Stimulated activated CD8-positive, alpha-beta memory T cell treated with anti-CD3 and anti-CD28 coated beads, Interleukin-7, amount 100 ng/mL, for 48 hours (primary cell): ENCODE measurements around the gene ATP6V0A4.
"Not testable (repeated sequence)": the region's sequence is repeated elsewhere in the genome, so short reads cannot be mapped to it uniquely, and the experiment has no call there.

ENCODE experiments used
- DNase-seq, 2 donors: peaks; one replicate each; pipeline ENCODE4 v3.0.0-alpha.2; 2020; ENCODE audit warnings: low read depth in 1 of 2; ENCODE audit errors: extremely low read depth in 1 of 2

Gene ATP6V0A4

DNA sequence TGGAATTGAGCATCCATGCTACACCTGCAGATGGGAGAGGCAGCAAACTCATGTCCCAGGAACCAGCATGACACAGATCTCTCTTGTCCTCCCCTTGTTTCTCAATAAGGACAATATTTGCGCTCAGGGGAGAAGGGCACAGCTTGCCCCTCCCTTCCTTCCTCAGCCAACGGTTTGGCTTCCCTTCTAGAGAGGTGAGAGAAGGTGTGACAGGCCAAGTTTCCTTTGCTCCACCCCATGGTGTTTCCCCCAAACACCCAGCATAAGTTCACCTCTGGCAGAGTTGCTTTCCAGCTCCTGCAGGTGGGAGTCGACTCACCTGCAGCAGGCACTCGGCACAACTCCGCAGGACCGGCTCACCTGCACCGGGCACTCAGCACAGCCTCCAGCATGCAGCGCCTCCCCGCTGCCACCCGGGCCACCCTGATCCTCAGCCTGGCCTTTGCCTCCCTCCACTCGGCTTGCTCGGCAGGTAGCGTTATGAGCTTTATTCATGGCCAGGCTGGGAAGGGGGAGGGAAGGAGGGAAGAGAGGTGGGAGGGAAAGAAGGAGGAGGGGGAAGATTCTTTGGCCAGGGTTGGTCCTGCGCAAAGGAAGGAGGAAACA lies at the start of gene ATP6V0A4, which contains the start of gene TMEM213:
Gene ATP6V0A4 (minus strand): TSS at position 482 of the 606 bp plus-strand sequence. CDS start 26,949 bp downstream, outside the sequence.
Gene TMEM213 (plus strand): TSS at position 280 of the 606 bp plus-strand sequence. CDS start 111 bp downstream, at position 391.
- DNase-seq = no peak

DNA sequence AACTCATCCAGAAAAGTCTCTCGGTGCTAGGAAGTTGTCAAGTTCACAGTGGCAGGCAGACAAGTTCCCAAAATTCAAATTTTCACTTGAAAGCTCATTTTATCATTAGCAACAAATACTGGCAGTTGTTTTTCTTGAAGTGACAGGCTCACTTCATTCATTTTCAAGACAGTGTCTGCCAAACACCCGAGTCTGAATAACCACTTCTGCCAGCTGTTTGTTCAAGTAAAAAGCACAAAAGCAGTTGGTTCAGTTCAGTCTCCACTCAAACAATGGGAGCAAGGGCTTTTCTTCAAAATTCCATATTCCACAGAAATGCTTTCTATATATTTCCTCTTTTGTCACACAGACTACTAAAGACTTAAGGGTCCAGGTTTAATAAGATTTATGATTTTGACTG lies 47.7 kb upstream of the ATP6V0A4 start:
- DNase-seq = no peak

DNA sequence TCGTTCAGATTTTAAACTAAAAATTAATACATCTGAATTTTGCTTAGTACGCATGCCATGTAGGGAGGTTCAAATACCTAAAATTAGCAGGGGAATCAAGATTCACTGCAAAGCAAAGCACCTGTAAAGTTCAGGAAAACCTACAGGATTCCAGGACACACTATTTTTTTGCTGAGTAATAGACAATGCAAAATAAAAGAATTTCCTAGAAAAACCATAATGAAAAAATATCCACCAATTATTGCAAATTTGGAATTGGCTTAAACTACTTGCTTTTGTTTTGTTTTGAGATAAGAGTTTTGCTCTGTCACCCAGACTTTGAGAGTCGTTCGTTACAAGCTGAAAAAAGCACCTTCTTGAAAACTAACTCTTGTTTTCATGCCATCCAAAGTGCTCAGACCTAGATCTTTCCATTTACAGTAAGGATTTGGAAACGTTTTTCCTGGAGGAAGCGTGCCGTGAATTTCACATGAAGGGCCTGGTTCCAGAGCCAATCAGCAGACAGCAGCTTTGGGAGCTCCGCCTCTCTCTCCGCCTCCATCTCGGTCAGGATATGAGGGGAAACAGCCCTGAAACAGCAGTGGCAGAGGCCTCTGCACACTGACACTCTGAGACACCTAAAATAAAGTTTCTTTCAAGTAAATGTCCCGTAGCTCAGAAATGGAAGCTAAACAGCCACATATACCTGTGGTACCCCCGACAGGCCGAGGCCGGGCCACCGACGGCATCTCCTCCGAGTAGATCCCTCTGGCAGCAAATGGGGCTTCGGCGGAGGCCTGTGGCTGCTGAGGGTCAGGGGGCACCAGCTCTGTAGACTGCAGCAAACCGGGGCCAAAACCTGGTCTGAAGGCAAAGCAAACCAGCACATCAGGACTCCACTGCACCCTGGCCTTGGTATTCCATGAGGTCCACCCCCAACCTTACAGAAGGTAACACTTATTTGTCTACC lies 45.9 kb upstream of the ATP6V0A4 start:
- no peak for DNase-seq

DNA sequence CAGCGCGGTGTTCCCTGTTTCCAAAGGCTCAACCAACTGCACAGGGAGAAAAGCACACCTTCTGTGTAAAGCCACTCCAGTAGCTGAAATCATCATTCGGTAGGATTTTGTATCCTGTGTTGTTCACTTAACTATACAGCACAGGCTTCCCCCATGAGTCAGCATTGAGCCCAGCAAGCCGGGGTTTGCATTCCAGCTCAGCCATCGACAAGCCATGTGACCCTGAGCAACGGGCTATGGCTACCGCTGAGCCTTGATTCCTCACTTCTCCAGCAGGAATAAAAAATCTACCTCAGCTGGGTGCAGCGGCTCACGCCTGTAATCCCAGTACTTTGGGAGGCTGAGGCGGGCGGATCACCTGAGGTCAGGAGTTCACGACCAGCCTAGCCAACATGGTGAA lies 44.1 kb upstream of the ATP6V0A4 start:
- no peak for DNase-seq

DNA sequence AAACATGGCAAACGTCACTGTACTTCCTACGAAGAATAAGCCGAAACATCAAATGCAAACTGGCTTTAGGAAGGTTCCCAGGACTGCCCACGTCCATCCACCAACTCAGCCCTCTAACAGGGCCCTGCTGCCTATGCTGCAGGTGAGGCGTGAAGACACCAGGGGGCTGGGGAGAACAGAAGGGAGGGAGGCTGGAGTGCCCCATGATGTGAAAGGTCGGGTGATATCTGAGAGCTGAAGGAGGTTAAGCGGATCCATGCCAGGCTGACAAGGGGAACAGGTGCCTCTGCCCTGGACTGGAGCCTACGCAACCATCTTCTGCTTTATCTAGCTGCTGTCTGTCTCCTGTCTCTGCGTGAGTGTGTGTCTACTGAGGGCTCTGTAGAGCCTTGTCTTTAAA lies 40.2 kb upstream of the ATP6V0A4 start:
- no peak for DNase-seq

DNA sequence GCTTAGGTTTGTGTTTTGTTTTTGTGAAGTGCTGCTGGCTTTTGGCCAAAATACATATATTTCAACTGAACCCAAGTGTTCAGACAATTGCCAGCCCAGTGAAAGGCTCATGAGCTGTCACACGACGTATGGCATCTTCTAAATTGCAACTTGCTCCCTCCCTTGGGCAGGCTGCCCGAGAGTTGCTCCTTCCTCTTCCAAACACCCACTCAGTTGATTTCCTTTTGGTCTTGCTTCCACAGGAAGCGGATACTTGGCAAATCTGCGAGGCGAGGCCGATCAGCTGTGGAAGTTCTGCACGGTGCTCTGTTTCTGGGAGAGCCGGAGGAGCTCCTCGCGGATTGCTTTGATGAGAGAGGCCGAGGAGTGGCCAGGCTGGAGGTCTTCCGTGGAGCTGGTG lies 39.6 kb upstream of the ATP6V0A4 start:
- DNase-seq = no peak

DNA sequence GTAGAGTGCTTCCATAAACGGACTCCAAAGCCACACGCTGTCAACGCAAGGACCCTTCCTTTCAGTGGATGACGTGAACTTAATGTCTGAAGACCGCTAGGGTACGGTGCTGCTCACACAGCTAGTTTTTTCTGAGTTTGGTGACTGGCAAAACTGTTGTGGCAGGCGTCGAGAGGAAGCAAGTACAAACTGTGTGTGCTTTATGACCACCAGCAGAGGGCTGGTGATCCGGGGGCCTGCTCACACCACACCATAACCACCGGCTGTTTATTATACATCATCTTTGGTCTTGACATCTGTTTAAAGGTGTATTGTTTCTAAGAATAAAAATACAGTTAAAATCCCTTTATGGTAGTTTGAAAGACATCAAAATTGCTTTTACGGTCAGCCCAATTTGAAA lies 37.1 kb upstream of the ATP6V0A4 start:
- no peak for DNase-seq

DNA sequence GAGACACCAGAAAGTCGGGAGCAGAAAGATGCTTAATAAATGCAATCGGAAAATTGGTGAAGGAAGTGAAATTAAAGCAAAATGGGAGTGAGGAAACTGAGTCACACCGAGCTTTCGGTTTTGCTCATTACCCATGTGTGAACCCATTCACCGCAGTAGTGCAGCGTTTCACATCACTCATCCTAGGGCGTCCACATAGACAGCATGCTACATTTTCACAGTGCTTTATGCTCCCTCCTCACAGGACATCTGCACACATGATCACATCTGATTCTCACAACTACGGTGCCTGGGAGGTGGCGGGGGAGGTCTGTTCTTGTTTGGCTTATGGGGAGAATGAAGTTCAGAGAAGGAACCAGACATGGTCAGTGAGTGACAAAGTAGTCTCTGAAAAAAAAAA lies 36.6 kb upstream of the ATP6V0A4 start:
- no peak for DNase-seq

DNA sequence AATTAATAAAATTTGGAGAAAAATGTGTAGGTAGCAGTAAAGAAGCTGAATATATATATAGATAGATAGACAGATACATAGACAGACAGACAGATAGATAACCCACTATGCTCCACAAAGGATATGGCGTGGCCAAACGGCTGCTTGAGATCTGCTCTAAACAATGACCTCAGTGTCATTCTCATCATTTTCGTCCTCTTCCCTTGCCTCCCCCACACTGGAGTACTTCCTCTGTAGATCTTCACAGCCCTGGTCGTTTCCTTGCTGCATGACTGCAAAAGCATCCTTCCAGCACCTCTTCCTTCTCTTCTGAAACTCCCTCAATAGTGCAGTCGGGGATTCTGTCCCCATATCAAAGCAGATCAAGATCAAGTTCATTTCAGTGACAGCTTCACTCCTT lies 35.6 kb upstream of the ATP6V0A4 start:
- no peak for DNase-seq

DNA sequence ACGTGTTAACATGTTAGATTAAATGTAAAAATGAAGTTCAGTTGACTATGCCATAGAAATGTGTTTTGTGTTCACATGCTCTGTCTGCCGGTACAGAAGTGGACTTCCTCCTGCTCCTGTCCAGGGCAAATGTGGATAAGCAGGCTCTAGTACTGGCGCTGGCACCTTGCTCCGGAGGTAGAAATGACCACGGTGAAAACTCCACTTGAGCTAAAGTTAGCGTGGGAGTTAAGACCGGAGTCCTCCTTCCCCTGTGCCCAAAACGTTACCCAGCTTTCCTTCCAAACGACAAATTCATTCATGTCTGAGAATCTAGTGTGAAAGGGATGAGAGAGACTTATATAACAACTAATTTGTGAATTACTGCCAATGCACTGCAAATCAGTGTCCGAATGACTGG lies 35.0 kb upstream of the ATP6V0A4 start:
- DNase-seq = no peak

DNA sequence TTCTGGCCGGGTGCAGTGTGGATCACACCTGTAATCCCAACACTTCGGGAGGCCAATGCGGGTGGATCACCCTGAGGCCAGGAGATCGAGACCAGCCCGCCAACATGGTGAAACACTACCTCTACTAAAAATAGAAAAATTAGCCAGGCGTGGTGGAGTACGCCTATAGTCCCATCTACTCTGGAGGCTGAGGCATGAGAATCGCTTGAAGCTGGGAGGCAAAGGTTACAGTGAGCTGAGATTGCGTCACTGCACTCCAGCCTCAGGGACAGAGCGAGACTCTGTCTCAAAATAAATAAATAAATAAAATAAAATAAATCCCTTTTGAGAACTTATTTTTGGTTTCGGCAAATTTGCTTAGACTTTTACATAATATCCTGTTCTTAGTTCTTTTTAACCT lies 31.3 kb upstream of the ATP6V0A4 start:
- no peak for DNase-seq

DNA sequence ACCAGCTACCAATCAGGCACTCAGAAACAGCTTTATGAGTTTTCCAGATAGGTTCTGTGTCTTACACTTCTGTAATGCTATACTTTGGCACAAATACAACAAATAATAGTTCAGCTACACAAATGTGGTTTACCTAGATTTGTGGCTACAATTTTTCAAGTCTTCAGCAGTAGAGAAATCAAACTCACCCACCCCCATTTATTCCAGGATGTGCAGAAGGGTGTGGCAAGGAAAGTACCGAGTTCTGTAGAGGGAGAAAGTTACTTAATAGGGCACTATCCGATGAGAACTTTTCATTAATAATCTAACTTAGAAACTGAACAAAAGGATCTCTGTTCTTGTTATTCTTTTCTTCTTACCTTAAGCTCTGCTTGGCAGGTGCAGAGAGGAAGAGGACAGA lies 30.3 kb upstream of the ATP6V0A4 start:
- DNase-seq = no peak

DNA sequence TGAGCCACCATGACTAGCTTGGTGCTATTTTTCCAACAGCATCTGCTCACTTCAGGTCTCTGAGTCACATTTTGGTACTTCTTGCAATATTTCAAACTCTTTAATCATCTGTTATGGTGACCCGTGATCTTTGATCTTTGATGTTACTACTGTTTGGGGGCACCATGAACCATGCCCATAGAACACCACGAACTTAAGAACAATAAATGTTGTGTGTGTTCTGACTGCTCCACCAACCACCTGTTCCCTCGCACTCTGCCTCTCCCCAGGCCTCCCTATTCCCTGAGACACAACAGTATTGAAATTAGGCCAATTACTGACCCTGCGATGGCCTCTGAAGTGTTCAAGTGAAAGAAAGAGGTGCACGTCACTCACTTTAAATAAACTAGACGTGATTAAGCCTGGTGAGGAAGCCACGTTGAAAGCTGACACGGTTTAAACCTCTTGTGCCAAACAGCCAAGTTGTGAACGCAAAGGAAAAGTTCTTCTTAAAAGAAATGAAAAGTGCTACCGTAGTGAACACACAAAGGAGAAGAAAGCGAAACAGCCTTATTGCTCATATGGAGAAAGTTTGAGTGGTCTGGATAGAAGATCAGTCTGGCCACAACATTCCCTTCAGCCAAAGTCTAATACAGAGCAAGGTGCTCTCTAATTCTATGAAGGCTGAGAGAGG lies 27.2 kb upstream of the ATP6V0A4 start:
- no peak for DNase-seq

DNA sequence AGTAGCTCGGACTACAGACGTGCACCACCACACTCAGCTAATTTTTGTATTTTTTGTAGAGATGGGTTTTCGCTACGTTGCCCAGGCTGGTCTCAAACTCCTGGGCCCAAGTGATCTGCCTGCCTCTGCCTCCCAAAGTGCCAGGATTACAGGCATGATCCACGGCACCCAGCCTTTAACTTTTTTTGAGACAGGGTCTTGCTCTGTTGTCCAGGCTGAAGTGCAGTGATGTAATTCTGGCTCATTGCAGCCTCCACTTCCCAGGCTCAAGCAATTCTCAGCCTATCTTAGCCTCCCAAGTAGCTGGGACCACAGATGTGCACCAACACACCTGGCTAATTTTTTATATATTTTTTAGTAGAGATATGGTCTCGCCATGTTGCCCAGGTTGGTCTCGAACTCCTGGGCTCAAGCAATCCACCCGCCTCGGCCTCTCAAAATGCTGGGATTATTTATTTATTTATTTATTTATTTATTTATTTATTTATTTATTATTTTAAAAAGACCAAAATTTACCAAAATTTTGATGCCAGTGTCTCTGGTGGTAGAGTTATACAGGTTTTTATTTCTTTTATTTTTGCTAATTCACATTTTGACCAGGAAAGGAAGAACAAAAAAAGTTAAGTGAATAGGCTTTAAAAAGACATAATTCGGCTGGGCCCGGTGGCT lies 25.0 kb upstream of the ATP6V0A4 start:
- no peak for DNase-seq

DNA sequence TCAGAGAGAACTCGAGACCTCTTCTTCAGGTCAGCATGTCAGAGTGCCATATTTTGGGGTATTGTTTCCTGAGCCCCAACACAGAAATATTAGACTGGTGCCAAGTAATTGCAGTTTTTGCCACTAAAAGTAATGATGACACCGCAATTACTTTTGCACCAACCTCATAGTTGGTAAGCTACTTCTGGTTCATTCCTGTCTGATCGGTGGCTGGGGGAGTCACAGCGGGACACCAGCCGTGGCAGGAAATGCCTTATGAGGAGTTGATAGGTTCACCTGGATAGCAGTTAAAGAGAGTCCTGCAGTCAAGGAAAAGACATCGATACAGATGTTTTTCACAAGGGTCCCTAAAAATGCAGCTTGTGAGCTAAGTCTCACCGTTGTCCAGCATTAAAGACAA lies 23.9 kb upstream of the ATP6V0A4 start:
- no peak for DNase-seq

DNA sequence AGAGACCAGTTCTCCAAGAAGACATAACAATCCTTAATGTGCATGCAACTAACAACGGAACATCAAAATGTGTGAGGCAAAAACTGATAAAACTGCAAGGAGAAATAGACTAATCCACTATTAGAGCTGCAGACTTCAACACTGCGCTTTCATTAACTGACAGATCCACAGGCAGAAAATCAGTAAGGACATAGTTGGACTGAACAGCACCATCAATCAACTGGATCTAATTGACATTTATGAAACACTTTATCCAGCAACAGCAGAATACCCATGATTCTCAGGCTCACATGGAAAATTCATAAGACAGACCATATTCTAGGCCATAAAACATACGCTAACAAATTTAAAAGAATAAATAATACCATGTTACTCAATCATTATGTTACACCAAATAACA lies 21.6 kb upstream of the ATP6V0A4 start:
- DNase-seq = no peak

DNA sequence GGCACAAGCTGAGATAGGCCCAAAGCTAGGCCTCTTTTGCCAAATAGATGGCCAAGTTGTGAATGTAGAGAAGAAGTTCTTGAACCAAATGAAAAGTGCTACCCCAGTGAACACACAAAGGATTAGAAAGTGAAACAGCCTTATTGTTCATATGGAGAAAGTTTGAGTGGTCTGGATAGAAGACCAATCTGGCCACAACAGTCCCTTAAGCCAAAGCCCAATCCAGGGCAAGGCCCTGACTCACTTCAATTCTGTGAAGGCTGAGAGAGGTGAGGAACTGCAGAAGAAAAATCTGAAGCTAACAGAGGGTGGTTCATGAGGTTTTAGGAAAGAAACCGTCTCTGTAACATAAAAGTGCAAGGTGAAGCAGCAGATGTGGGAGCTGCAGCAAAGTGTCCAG lies 18.7 kb upstream of the ATP6V0A4 start:
- DNase-seq = no peak

DNA sequence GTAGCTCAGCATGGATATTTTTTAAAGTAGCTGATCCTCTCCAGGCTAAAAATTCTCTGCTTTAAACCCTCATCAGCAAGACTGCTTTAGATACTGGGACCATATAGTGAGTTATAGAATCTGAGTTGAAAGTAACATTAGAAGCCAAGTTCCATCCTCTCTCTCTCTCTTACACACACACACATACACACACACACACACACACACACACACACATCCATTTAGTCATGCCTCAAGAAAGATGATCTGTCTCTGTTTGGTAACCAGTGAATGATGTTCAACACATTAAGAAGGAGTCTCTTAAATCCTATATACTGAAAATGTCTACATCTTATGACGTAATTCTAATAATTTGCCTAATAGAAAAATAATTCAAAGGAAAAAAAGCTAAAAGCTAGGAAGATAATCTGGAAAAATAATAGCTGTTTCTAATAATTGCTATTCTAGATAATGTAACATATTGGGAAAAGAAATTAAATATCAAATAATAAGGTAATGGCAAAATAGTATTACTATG lies 16.9 kb upstream of the ATP6V0A4 start:
- no peak for DNase-seq

DNA sequence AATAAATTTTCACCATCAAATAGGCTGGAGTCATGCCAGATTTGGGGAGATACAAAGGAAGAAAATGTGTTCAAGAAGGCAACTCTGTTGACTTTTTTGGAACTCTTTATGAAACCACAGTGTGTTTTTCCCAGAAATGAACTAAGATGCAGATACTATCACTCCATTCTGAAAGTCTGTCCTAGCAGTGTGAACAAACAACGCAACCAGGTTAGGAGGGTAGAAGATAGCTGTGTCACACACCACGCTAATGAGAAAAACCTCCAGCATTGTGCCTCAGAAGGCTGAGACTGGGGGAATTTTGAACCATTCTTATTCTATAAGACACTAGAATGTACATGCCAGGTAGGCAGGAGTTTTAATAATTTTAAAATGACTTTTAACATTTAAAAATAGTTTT lies 15.9 kb upstream of the ATP6V0A4 start:
- no peak for DNase-seq

DNA sequence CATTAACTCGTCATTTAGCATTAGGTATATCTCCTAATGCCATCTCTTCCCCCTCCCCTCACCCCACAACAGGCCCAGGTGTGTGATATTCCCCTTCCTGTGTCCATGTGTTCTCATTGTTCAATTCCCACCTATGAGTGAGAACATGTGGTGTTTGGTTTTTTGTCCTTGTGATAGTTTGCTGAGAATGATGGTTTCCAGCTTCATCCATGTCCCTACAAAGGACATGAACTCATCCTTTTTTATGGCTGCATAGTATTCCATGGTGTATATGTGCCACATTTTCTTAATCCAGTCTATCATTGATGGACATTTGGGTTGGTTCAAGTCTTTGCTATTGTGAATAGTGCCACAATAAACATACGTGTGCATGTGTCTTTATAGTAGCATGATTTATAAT lies 13.3 kb upstream of the ATP6V0A4 start:
- DNase-seq = not testable (repeated sequence)

DNA sequence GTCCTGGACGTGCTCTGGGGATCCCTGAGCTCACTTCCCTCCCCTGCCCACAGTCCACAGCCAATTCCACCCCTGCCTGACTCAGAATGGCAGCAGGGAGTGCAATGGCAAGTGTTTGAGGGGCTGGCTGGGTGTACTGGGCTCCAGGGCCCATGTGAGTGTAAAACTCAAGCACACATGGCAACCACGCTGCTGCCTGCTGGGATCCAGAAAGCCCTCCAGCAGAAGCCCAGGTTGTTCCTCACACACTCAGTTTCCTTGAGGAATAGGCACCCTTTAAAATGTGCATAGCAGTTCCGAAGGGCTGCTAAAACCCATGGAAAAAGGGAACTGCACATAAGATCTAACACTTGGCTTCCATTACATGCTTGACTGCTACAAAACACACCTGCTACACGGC lies 11.3 kb upstream of the ATP6V0A4 start:
- DNase-seq = no peak
